Measurements from ENCODE around the gene GYS2. TPM values are rescaled to one million over a fixed set of nuclear protein-coding genes. Genes with fewer than 3 reads are reported as not detected.

The GYS2 gene
- not detected for total RNA-seq

GRCh38 chr12:21604245-21605101, at the start of gene GYS2:
GYS2 (minus strand) TSS chr12:21604847; CDS start chr12:21604592, 255 bp downstream.

GRCh38 chr12:21526053-21526452, 78.6 kb downstream of the GYS2 start, which contains the start of gene SPX:
SPX (plus strand) TSS chr12:21526296; CDS start chr12:21526473, 177 bp downstream.

GRCh38 chr12:21501258-21502163, 103.1 kb downstream of the GYS2 start, which contains the start of the genes GOLT1B and RECQL:
GOLT1B (plus strand) TSS chr12:21501789; CDS start chr12:21501924, 135 bp downstream.
RECQL (minus strand) TSS chr12:21501635; CDS start chr12:21499570, 2,065 bp downstream.

Other genes with a start within 250 kb of the GYS2 start
- not detected for gene IAPP, start 231.9 kb downstream of the GYS2 start, total RNA-seq
- 32.7 TPM for gene PYROXD1, start 167.2 kb downstream of the GYS2 start, total RNA-seq
- 45.0 TPM for gene RECQL, start 103.2 kb downstream of the GYS2 start, total RNA-seq
- gene GOLT1B, start 103.1 kb downstream of the GYS2 start, total RNA-seq = 49.8 TPM
- 6.8 TPM for gene SPX, start 78.6 kb downstream of the GYS2 start, total RNA-seq
- gene LDHB, start 53.0 kb upstream of the GYS2 start, total RNA-seq = 476 TPM
- gene KCNJ8, start 169.9 kb upstream of the GYS2 start, total RNA-seq = 25.4 TPM